Measurements from ENCODE around the gene HDAC4. TPM values are rescaled to one million over a fixed set of nuclear protein-coding genes. Genes with fewer than 3 reads are reported as not detected.

The HDAC4 gene
- total and polyA plus RNA-seq, 2 of the 4 experiments (the other 2 are of a cell fraction), result 4.1 to 7.2 TPM

DNA sequence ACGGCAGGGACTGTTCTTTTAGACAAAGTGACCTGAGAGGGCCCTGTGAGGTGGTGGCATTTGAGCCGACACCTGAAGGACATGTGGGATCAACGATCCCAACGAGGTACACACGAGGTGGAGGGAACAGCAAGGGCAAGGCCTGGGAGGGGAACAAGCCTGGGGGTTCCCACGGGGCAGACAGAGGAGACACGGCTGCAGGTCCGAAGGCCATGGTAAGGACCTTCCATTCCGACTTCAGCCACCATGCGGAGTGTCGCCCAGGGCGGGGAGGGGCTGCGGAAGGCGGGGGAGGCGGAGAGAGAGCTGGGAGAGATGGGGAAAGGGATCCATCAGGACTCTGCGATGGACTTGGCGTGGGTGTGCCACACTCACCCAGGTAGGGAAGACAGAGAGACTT lies 151.8 kb downstream of the HDAC4 start:
- TF ChIP-seq BHLHE40 (IDR thresholded peaks at IDR 0.05; ENCODE audit: low read depth, low read length) (no peak), RAD21 (IDR thresholded peaks at IDR 0.05; ENCODE audit: low read length) (no peak), RCOR1 (IDR thresholded peaks at IDR 0.05; ENCODE audit: insufficient replicate concordance, low read length) (no peak), CHD1 (IDR thresholded peaks at IDR 0.05; ENCODE audit: low read depth, low read length) (no peak), CEBPB (IDR thresholded peaks at IDR 0.05; ENCODE audit: low read depth, low read length) (no peak), POLR2A (IDR thresholded peaks at IDR 0.05; ENCODE audit: low read depth, low read length) (no peak), MAFK (IDR thresholded peaks at IDR 0.05; ENCODE audit: low read depth, low read length) (no peak), MAZ (IDR thresholded peaks at IDR 0.05; ENCODE audit: borderline replicate concordance, low read depth, low read length) (no peak), MXI1 (IDR thresholded peaks at IDR 0.05; ENCODE audit: borderline replicate concordance, low read depth, low read length) (no peak), SMC3 (IDR thresholded peaks at IDR 0.05; ENCODE audit: low read depth, low read length) (no peak), FOS (IDR thresholded peaks at IDR 0.05; ENCODE audit: low read depth, low read length) (no peak), NFE2L2 (IDR thresholded peaks at IDR 0.05; ENCODE audit: low read depth, low read length) (no peak), RFX5 (IDR thresholded peaks at IDR 0.05; ENCODE audit: low read depth, low read length) (no peak)
- TF ChIP-seq, protein P1, sequence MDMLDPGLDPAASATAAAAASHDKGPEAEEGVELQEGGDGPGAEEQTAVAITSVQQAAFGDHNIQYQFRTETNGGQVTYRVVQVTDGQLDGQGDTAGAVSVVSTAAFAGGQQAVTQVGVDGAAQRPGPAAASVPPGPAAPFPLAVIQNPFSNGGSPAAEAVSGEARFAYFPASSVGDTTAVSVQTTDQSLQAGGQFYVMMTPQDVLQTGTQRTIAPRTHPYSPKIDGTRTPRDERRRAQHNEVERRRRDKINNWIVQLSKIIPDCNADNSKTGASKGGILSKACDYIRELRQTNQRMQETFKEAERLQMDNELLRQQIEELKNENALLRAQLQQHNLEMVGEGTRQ (IDR thresholded peaks at IDR 0.05; ENCODE audit: low read depth, low read length), result no peak
- TF ChIP-seq, protein P2, sequence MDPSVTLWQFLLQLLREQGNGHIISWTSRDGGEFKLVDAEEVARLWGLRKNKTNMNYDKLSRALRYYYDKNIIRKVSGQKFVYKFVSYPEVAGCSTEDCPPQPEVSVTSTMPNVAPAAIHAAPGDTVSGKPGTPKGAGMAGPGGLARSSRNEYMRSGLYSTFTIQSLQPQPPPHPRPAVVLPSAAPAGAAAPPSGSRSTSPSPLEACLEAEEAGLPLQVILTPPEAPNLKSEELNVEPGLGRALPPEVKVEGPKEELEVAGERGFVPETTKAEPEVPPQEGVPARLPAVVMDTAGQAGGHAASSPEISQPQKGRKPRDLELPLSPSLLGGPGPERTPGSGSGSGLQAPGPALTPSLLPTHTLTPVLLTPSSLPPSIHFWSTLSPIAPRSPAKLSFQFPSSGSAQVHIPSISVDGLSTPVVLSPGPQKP (IDR thresholded peaks at IDR 0.05; ENCODE audit: borderline replicate concordance, low read depth, low read length), result no peak
- TF ChIP-seq, protein P3, sequence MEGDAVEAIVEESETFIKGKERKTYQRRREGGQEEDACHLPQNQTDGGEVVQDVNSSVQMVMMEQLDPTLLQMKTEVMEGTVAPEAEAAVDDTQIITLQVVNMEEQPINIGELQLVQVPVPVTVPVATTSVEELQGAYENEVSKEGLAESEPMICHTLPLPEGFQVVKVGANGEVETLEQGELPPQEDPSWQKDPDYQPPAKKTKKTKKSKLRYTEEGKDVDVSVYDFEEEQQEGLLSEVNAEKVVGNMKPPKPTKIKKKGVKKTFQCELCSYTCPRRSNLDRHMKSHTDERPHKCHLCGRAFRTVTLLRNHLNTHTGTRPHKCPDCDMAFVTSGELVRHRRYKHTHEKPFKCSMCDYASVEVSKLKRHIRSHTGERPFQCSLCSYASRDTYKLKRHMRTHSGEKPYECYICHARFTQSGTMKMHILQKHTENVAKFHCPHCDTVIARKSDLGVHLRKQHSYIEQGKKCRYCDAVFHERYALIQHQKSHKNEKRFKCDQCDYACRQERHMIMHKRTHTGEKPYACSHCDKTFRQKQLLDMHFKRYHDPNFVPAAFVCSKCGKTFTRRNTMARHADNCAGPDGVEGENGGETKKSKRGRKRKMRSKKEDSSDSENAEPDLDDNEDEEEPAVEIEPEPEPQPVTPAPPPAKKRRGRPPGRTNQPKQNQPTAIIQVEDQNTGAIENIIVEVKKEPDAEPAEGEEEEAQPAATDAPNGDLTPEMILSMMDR (conservative IDR thresholded peaks at IDR 0.05; ENCODE audit: low read depth, low read length), result no peak
- Histone ChIP-seq H2BK15ac (ENCODE audit: low read depth, low read length) (peak overlapping the region; percentile 80; the same call in 2 of the 3 replicates), H3K9me1 (ENCODE audit: insufficient read depth, low read length) (peaks cover 16% of the 10 kb centered on the region), H4K5ac (ENCODE audit: low read depth, low read length) (peak overlapping the region; percentile 76), H3K4me2 (ENCODE audit: low read depth, low read length) (peak overlapping the region; percentile 53), H3K36me3 (ENCODE audit: control insufficient read depth, insufficient read depth, low read length) (no peaks in the 10 kb centered on the region), H3K9ac (ENCODE audit: low read depth, low read length) (peak overlapping the region; percentile 63), H2AK5ac (ENCODE audit: low read depth, low read length) (peak overlapping the region; percentile 99), H4K91ac (ENCODE audit: insufficient read depth, low read depth, low read length) (peak overlapping the region; percentile 76), H2AK9ac (replicated peaks; ENCODE audit: low read depth, low read length, poor library complexity) (peak overlapping the region; percentile 39), H4K8ac (ENCODE audit: low read depth in 2 of 2, low read length in 2 of 2) (peak overlapping the region; percentile 58 to 68), H2BK5ac (ENCODE audit: low read depth, low read length, poor library complexity, severe bottlenecking) (peak overlapping the region; percentile 64), H3K4ac (ENCODE audit: low read depth, low read length) (peak overlapping the region; percentile 97), H3K27me3 (ENCODE audit: control insufficient read depth, insufficient read depth, low read length) (no peaks in the 10 kb centered on the region), H2BK20ac (ENCODE audit: low read depth, low read length) (peak overlapping the region; percentile 94), H3K4me3 (ENCODE audit: insufficient read depth, low read depth, low read length) (no peak overlapping the region), H3K23ac (ENCODE audit: low read depth, low read length) (peak overlapping the region; percentile 75; the same call in 1 of the 2 replicates), H3K4me1 (ENCODE audit: control insufficient read depth, insufficient read depth, low read length) (peaks cover 13% of the 10 kb centered on the region), H3K14ac (replicated peaks; ENCODE audit: low read depth, low read length) (peak overlapping the region; percentile 81), H3K9me3 (ENCODE audit: control insufficient read depth, insufficient read depth, low read length) (no peaks in the 10 kb centered on the region), H3K56ac (ENCODE audit: extremely low read depth, insufficient read depth, low read length) (peak overlapping the region; percentile 73), H2BK120ac (ENCODE audit: low read depth, low read length) (peak overlapping the region; percentile 85), H3K79me1 (ENCODE audit: low read depth in 1 of 2, low read length in 2 of 2) (peaks cover 43 to 80% of the 10 kb centered on the region in 2 experiments), H3K18ac (ENCODE audit: low read depth, low read length) (peak overlapping the region; percentile 65), H2AFZ (replicated peaks; ENCODE audit: low read length, poor library complexity) (peak overlapping the region; percentile 9), H3K27ac (ENCODE audit: insufficient read depth, low read length) (peak overlapping the region; percentile 98), H4K20me1 (ENCODE audit: insufficient read depth, low read length) (no peaks in the 10 kb centered on the region)
- ChIA-PET CTCF (interaction anchor here (0.8 kb wide), 1 partner anchor 27 kb away, joined by 3 read pairs; no protein-coding TSS in a partner anchor), POLR2A (ENCODE audit: unreplicated experiment) (no interaction called here)
- dilution Hi-C loops (cut with HindIII; ENCODE audit: low sequenced_read_pairs, unreplicated experiment), result no loop called here
- ATAC-seq (ENCODE audit: low read depth) (no peak), DNase-seq (no peak)
- BruUV-seq (replicated peaks), result no TSS peak
- in situ Hi-C loops (cut with MboI; ENCODE audit: low sequenced_read_pairs), result no loop called here
- WGBS, 2 experiments (ENCODE audit: extremely low coverage in 2 of 2, insufficient read length in 1 of 2), result 57% methylated on average over 8 of the region's 17 CpGs; no CpG with 5 or more reads in 1 of the 2 experiments
- intact Hi-C loops (cut with micrococcal nuclease), result no loop called here

All from IMR-90 (cell line).